HCT116 (cell line): ENCODE measurements around the gene HOGA1. TPM values are rescaled to one million over a fixed set of nuclear protein-coding genes. Genes with fewer than 3 reads are reported as not detected.
"Not testable (repeated sequence)": the region's sequence is repeated elsewhere in the genome, so short reads cannot be mapped to it uniquely, and the experiment has no call there.

Experiments used
- ATAC-seq: fragments of 200-7000 bp; cut with Tn5 transposase; 2 replicates; pipeline ENCODE4 v1.9.1; 2020; ENCODE audit warnings: mild to moderate bottlenecking, moderate library complexity
- BruUV-seq: library from RNA; stranded (reverse); fragments of 400-500 nt; replicated peaks from 2 replicates; lab custom pipeline; 2021; lab: Mats Ljungman, UMichigan
- CTCF ChIA-PET: fragments of 300-600 bp; sonication (Branson Sonifier 250); formaldehyde crosslinking; loops from one replicate; lab custom pipeline; 2021; ENCODE audit warnings: antibody characterized with exemption; lab: Charles Lee
- POLR2A ChIA-PET: fragments of 300-600, 350-600 bp; sonication (Branson Sonifier 250); formaldehyde crosslinking; loops from one replicate; lab custom pipeline; 2021; ENCODE audit warnings: antibody characterized with exemption; lab: Charles Lee
- RAD21 ChIA-PET, 2 experiments: fragments of 300-600 bp; sonication (Branson Sonifier 250); formaldehyde crosslinking; loops; one replicate each; lab custom pipeline; 2023; ENCODE audit warnings: low total read pairs in 2 of 2; ENCODE audit not compliant: uncharacterized antibody in 2 of 2, unreplicated experiment in 2 of 2, low non-redundant PET in 1 of 2; lab: Charles Lee
- DNase-seq: peaks from one replicate; pipeline ENCODE4 v3.0.0-alpha.2; 2010; ENCODE audit warnings: low read depth, low spot score
- H2AFZ ChIP-seq: fragments of 200-600 bp; shearing (Covaris generic), sonication (generic); 2 replicates; pipeline ENCODE4 v1.6.1; 2017; ENCODE audit warnings: low read depth, mixed run types, mixed read lengths, antibody characterized with exemption, low read length; ENCODE audit not compliant: poor library complexity, severe bottlenecking
- H3K27ac ChIP-seq: 2 replicates; pipeline ENCODE4 v1.5.1; 2012; ENCODE audit warnings: low read depth, low read length
- H3K27me3 ChIP-seq: fragments of 200-600 bp; sonication (generic); 2 replicates; pipeline ENCODE4 v1.6.1; 2016; ENCODE audit warnings: mixed run types, low read length, mixed read lengths; ENCODE audit not compliant: insufficient read depth
- H3K36me3 ChIP-seq, 2 experiments: fragments of 200-500 bp in 1 of 2; fragments of 200-600 bp in 1 of 2; sonication (Bioruptor generic) in 1 of 2; sonication (generic) in 1 of 2; 2 replicates each; pipeline versions ENCODE4 v1.5.1 to v1.6.1; 2014 to 2016; ENCODE audit warnings: low read length in 2 of 2, inconsistent platforms in 1 of 2, mixed read lengths in 1 of 2, mixed run types in 1 of 2; ENCODE audit not compliant: insufficient read depth in 2 of 2, control insufficient read depth in 1 of 2
- H3K4me1 ChIP-seq, 2 experiments: fragments of 200-600 bp in 1 of 2; sonication (generic) in 1 of 2; 2 replicates each; pipeline versions ENCODE4 v1.5.1 to v1.6.1; 2012 to 2017; ENCODE audit warnings: low read length in 2 of 2, inconsistent platforms in 1 of 2, mild to moderate bottlenecking in 1 of 2, mixed read lengths in 1 of 2, mixed run types in 1 of 2, moderate library complexity in 1 of 2; ENCODE audit not compliant: insufficient read depth in 2 of 2, control insufficient read depth in 1 of 2
- H3K4me2 ChIP-seq: fragments of 200-600 bp; sonication (generic); 2 replicates; pipeline ENCODE4 v1.6.1; 2017; ENCODE audit warnings: mixed run types, low read length, mixed read lengths
- H3K4me3 ChIP-seq, 2 experiments: fragments of 200-600 bp in 1 of 2; sonication (generic) in 1 of 2; replicated peaks in 1 of 2; 2 replicates each; pipeline ENCODE4 v1.5.1; 2011 to 2016; ENCODE audit warnings: low read length in 2 of 2, control low read depth in 1 of 2, low read depth in 1 of 2, mild to moderate bottlenecking in 1 of 2, mixed read lengths in 1 of 2, mixed run types in 1 of 2
- H3K79me2 ChIP-seq: fragments of 200-600 bp; sonication (generic); 2 replicates; pipeline ENCODE4 v1.6.1; 2017; ENCODE audit warnings: mild to moderate bottlenecking, mixed run types, low read length, moderate library complexity, mixed read lengths; ENCODE audit not compliant: insufficient read depth
- H3K9ac ChIP-seq: fragments of 200-600 bp; sonication (generic); 2 replicates; pipeline ENCODE4 v1.6.1; 2016; ENCODE audit warnings: low read length, mixed read lengths
- H3K9me2 ChIP-seq: fragments of 200-600 bp; sonication (generic), shearing (Covaris generic); 2 replicates; pipeline ENCODE4 v1.6.1; 2017; ENCODE audit warnings: mixed run types, mild to moderate bottlenecking, moderate library complexity; ENCODE audit not compliant: insufficient read depth
- H3K9me3 ChIP-seq, 2 experiments: fragments of 200-500 bp in 1 of 2; fragments of 200-600 bp in 1 of 2; sonication (Bioruptor generic) in 1 of 2; sonication (generic) in 1 of 2; 2 replicates each; pipeline ENCODE4 v1.6.1; 2014 to 2017; ENCODE audit warnings: low read length in 2 of 2, mixed read lengths in 2 of 2, inconsistent platforms in 1 of 2, low read depth in 1 of 2, mild to moderate bottlenecking in 1 of 2, mixed run types in 1 of 2, moderate library complexity in 1 of 2; ENCODE audit not compliant: control insufficient read depth in 1 of 2, insufficient read depth in 1 of 2
- H4K20me1 ChIP-seq: fragments of 200-600 bp; sonication (generic), shearing (Covaris generic); 2 replicates; pipeline ENCODE4 v1.6.1; 2017; ENCODE audit warnings: mixed run types, mild to moderate bottlenecking, moderate library complexity; ENCODE audit not compliant: insufficient read depth
- CBX3 ChIP-seq: IDR thresholded peaks from 2 replicates; pipeline ENCODE4 v1.6.1; 2012; ENCODE audit warnings: low read depth
- CEBPB ChIP-seq: IDR thresholded peaks from 2 replicates; pipeline ENCODE4 v1.6.1; 2012; ENCODE audit warnings: low read depth
- ELF1 ChIP-seq: IDR thresholded peaks from 2 replicates; pipeline ENCODE4 v1.6.1; 2012; ENCODE audit warnings: low read depth, borderline replicate concordance
- EZH2 ChIP-seq: fragments of 200-600 bp; sonication (generic); IDR thresholded peaks from 2 replicates; pipeline ENCODE4 v1.6.1; 2017; ENCODE audit warnings: antibody characterized with exemption, mixed run types
- JUND ChIP-seq: IDR thresholded peaks from 2 replicates; pipeline ENCODE4 v1.6.1; 2012
- POLR2A ChIP-seq: IDR thresholded peaks from 2 replicates; pipeline ENCODE4 v1.7.0; 2011; ENCODE audit warnings: borderline replicate concordance; ENCODE audit not compliant: insufficient read depth, insufficient read length; ENCODE audit errors: extremely low read depth
- RAD21 ChIP-seq: IDR thresholded peaks from 2 replicates; pipeline ENCODE4 v1.6.1; 2012; ENCODE audit warnings: low read depth, mild to moderate bottlenecking
- TCF7L2 ChIP-seq: IDR thresholded peaks from 2 replicates; pipeline ENCODE4 v1.7.0; 2011; ENCODE audit warnings: borderline replicate concordance, inconsistent platforms; ENCODE audit not compliant: insufficient read depth, insufficient read length; ENCODE audit errors: extremely low read depth
- ZBTB33 ChIP-seq: IDR thresholded peaks from 2 replicates; pipeline ENCODE4 v1.6.1; 2011; ENCODE audit warnings: mild to moderate bottlenecking, low read length, moderate library complexity; ENCODE audit not compliant: insufficient replicate concordance; ENCODE audit errors: extremely low read depth
- ZFX ChIP-seq: fragments of 450-650 bp; IDR thresholded peaks from 2 replicates; pipeline ENCODE4 v1.6.1; 2017
- ZNF274 ChIP-seq: fragments of 200-500 bp; sonication (Bioruptor generic); IDR thresholded peaks from 2 replicates; pipeline ENCODE4 v1.6.1; 2014; ENCODE audit warnings: mild to moderate bottlenecking, low read depth, low read length, inconsistent platforms
- intact Hi-C: fragments of 100-400 bp; cut with micrococcal nuclease; formaldehyde crosslinking; loops from 2 replicates; pipeline ENCODE4 v1.10.0; 2022
- total RNA-seq: library from RNA; stranded (reverse); gene quantifications from one replicate; pipeline ENCODE4 v1.2.1, GENCODE V29; 2021; ENCODE audit not compliant: unreplicated experiment

Gene HOGA1
- total RNA-seq, 1 experiment from 2014 or later: 1.6 TPM

- RAD21 ChIA-PET, ATAC-seq: not testable (repeated sequence)
Observed at GRCh38 chr10:97562329-97562728, 21.9 kb upstream of the HOGA1 start.

GRCh38 chr10:97563337-97563736, 20.9 kb upstream of the HOGA1 start:
- no peak overlapping the region for H3K4me2 ChIP-seq
- ChIA-PET CTCF (no interaction called here), POLR2A (no interaction called here), RAD21 (no interaction called here)
- intact Hi-C loops: no loop called here
- H3K9ac ChIP-seq: no peak overlapping the region
- H3K36me3 ChIP-seq: no peaks in the 10 kb centered on the region
- BruUV-seq: no TSS peak
- H3K79me2 ChIP-seq: no peaks in the 10 kb centered on the region
- no peak overlapping the region for H2AFZ ChIP-seq
- H3K9me2 ChIP-seq: no peaks in the 10 kb centered on the region
- H3K4me3 ChIP-seq: no peak overlapping the region
- no peaks in the 10 kb centered on the region for H3K4me1 ChIP-seq
- no peaks in the 10 kb centered on the region for H4K20me1 ChIP-seq
- TF ChIP-seq TCF7L2 (no peak), ZBTB33 (no peak), RAD21 (no peak), JUND (no peak), CEBPB (no peak), ELF1 (no peak), POLR2A (no peak), EZH2 (no peak), ZNF274 (no peak), ZFX (no peak)
- ATAC-seq: no peak
- H3K27ac ChIP-seq: no peak overlapping the region
- no peaks in the 10 kb centered on the region for H3K27me3 ChIP-seq
- peaks cover 0 to 15% of the 10 kb centered on the region in 2 experiments; a peak in 1 of 4 replicates for H3K9me3 ChIP-seq
- DNase-seq: no peak

More at GRCh38 chr10:97562329-97562728, 21.9 kb upstream of the HOGA1 start:
- CTCF ChIA-PET, intact Hi-C loops, H4K20me1 ChIP-seq, H3K4me3 ChIP-seq, H3K79me2 ChIP-seq, H3K4me1 ChIP-seq, H3K9me2 ChIP-seq, DNase-seq, H3K9ac ChIP-seq, POLR2A ChIA-PET, H3K27me3 ChIP-seq, H3K27ac ChIP-seq, H3K4me2 ChIP-seq, BruUV-seq, H3K36me3 ChIP-seq, H2AFZ ChIP-seq: not testable (repeated sequence)
- peaks cover 0 to 15% of the 10 kb centered on the region in 2 experiments; a peak in 1 of 4 replicates for H3K9me3 ChIP-seq
- peak; percentile 79 for TF ChIP-seq CBX3
